ENCODE results near the gene DDX18. TPM values are rescaled to one million over a fixed set of nuclear protein-coding genes. Genes with fewer than 3 reads are reported as not detected.

DDX18 gene
- total and polyA plus RNA-seq, 2 donors (not counting 3 experiments of a cell fraction or from before 2014, with no cell fraction given), result 15.8 to 50.4 TPM

DNA sequence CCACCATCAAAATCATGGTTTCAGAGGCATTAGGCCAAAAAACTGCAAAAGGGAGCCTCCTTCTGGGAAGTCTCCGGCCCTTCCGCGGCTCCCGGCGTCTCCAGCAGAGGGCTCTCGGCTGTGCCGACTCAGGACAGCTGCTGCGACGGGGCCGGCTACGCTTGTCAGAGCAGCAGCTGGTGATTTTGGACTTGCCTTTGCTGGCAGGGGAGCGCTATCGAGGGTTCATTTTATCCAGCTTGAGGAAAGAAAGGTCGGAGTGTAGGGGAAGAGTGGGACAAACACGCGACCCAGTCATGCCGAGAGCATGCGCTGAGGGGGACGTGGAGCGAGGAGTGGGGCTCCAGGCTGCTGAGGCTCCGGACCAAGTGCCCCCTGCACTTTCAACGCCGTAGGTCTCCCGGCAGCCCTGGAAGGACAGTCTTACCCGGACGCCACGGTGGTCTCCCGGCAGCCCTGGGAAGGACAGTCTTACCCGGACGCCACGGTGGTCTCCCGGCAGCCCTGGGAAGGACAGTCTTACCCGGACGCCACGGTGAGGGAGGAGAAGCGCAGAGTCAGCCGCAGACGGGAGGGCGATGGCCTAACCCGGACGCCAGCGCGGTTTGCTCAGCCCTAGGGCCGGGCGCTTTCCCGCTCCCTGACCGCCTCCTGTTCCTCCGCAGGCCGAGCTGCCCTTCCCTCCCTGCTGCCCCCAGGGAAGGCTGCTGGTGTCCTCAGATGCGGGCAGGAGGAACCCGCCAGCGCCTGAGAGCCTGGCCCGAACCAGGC lies 21.7 kb downstream of the DDX18 start:
- H4K20me1 ChIP-seq (replicated peaks; ENCODE audit: control insufficient read depth, extremely low read depth, insufficient read depth, low read length), result no peaks in the 10 kb centered on the region
- H3K9ac ChIP-seq (replicated peaks; ENCODE audit: extremely low read depth, insufficient read depth, low read length), result peak overlapping the region; percentile 30
- H3K79me2 ChIP-seq (ENCODE audit: control insufficient read depth, insufficient read depth, low read length), result no peaks in the 10 kb centered on the region
- peak overlapping the region; percentile 9 to 62 (median 34) for H3K4me3 ChIP-seq (replicated peaks in 1 of 3; ENCODE audit: insufficient read depth in 1 of 3, low read depth in 1 of 3, low read length in 3 of 3)
- ChIA-PET CTCF (interaction anchor here (0.7 to 10.2 kb wide), 18 partner anchors 9 to 175 kb away, joined by 3 to 211 read pairs (median 6); partner anchors contain the start of gene DDX18), POLR2A (interaction anchor here (2.0 kb wide), 1 partner anchor 167 kb away, joined by 5 read pairs; no protein-coding TSS in a partner anchor)
- peaks cover 3% of the 10 kb centered on the region for H3K4me1 ChIP-seq (ENCODE audit: control insufficient read depth, extremely low read depth, insufficient read depth, low read length)
- H3K4me2 ChIP-seq (ENCODE audit: insufficient read depth, low read length), result peak overlapping the region; percentile 90
- TF ChIP-seq POLR2A (IDR thresholded peaks at IDR 0.05; ENCODE audit: low read depth, low read length) (peak; percentile 12), FOS (IDR thresholded peaks at IDR 0.05; ENCODE audit: borderline replicate concordance, insufficient read depth, low read length) (no peak), CTCF (IDR thresholded peaks at IDR 0.05; ENCODE audit: extremely low read depth in 1 of 2, insufficient read depth in 1 of 2, low read depth in 1 of 2, low read length in 2 of 2) (peak; percentile 96 to 99)
- no peaks in the 10 kb centered on the region for H3K9me3 ChIP-seq (replicated peaks; ENCODE audit: control insufficient read depth, insufficient read depth, low read length)
- peaks cover 0 to 8% of the 10 kb centered on the region in 2 experiments for H3K36me3 ChIP-seq (ENCODE audit: control insufficient read depth in 2 of 2, extremely low read depth in 1 of 2, insufficient read depth in 2 of 2, low read length in 2 of 2)
- H2AFZ ChIP-seq (ENCODE audit: low read depth, low read length), result peak overlapping the region; percentile 92
- H3K27me3 ChIP-seq (ENCODE audit: control insufficient read depth in 2 of 2, insufficient read depth in 2 of 2, low read length in 2 of 2), result no peaks in the 10 kb centered on the region
- DNase-seq (ENCODE audit: low read depth, low spot score), result peak; percentile 74
- dilution Hi-C loops (cut with MboI; ENCODE audit: extremely low pct_ligation_motif_present, low sequenced_read_pairs), result no loop called here
- H3K27ac ChIP-seq (ENCODE audit: insufficient read depth, low read depth, low read length), result no peak overlapping the region
- intact Hi-C loops (cut with micrococcal nuclease), result loop anchor here (1.0 to 5.0 kb wide), 5 partner anchors 20 to 167 kb away; no protein-coding TSS in a partner anchor
- FAIRE-seq, result peak; percentile 85
- H3K9me1 ChIP-seq (replicated peaks; ENCODE audit: control insufficient read depth, extremely low read depth, insufficient read depth, low read length), result no peaks in the 10 kb centered on the region
- BruUV-seq (replicated peaks), result no TSS peak

DNA sequence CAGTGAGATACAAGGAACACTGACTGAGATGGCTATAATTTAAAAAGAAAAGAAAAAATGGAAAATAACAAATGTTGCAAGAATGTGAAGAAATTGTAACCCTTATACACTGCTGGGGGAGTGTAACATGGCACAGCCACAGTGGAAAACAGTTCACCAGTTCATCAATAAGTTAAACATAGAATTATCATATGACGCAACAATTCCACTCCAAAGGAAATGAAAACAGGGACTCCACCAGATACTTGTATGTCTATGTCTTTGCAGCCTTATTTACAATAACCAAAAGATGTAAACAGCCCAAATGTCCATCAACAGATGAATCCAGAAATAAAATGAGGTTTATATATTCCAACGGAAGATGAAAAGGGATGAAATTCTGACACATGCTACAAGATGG lies 30.8 kb downstream of the DDX18 start:
- no peaks in the 10 kb centered on the region for H3K9me1 ChIP-seq (replicated peaks; ENCODE audit: control insufficient read depth, extremely low read depth, insufficient read depth, low read length)
- dilution Hi-C loops (cut with MboI; ENCODE audit: extremely low pct_ligation_motif_present, low sequenced_read_pairs), result no loop called here
- BruUV-seq (replicated peaks), result no TSS peak
- no peak overlapping the region for H3K4me3 ChIP-seq (replicated peaks in 1 of 3; ENCODE audit: insufficient read depth in 1 of 3, low read depth in 1 of 3, low read length in 3 of 3)
- H3K27me3 ChIP-seq (ENCODE audit: control insufficient read depth in 2 of 2, insufficient read depth in 2 of 2, low read length in 2 of 2), result peaks cover 16 to 18% of the 10 kb centered on the region in 2 experiments
- FAIRE-seq (no peak), DNase-seq (ENCODE audit: low read depth, low spot score) (no peak)
- H4K20me1 ChIP-seq (replicated peaks; ENCODE audit: control insufficient read depth, extremely low read depth, insufficient read depth, low read length), result no peaks in the 10 kb centered on the region
- H3K4me1 ChIP-seq (ENCODE audit: control insufficient read depth, extremely low read depth, insufficient read depth, low read length), result no peaks in the 10 kb centered on the region
- no peak overlapping the region for H3K4me2 ChIP-seq (ENCODE audit: insufficient read depth, low read length)
- H3K27ac ChIP-seq (ENCODE audit: insufficient read depth, low read depth, low read length), result no peak overlapping the region
- intact Hi-C loops (cut with micrococcal nuclease), result no loop called here
- H3K9ac ChIP-seq (replicated peaks; ENCODE audit: extremely low read depth, insufficient read depth, low read length), result no peak overlapping the region
- H3K9me3 ChIP-seq (replicated peaks; ENCODE audit: control insufficient read depth, insufficient read depth, low read length), result no peaks in the 10 kb centered on the region
- no peaks in the 10 kb centered on the region for H3K36me3 ChIP-seq (ENCODE audit: control insufficient read depth in 2 of 2, extremely low read depth in 1 of 2, insufficient read depth in 2 of 2, low read length in 2 of 2)
- POLR2A ChIA-PET, result no interaction called here
- TF ChIP-seq FOS (IDR thresholded peaks at IDR 0.05; ENCODE audit: borderline replicate concordance, insufficient read depth, low read length), result no peak
- no peak for TF ChIP-seq CTCF (IDR thresholded peaks at IDR 0.05; ENCODE audit: extremely low read depth in 1 of 2, insufficient read depth in 1 of 2, low read depth in 1 of 2, low read length in 2 of 2)
- no peak for TF ChIP-seq JUN (IDR thresholded peaks at IDR 0.05; ENCODE audit: borderline replicate concordance, insufficient read depth, insufficient read length, low read depth)
- no peaks in the 10 kb centered on the region for H3K79me2 ChIP-seq (ENCODE audit: control insufficient read depth, insufficient read depth, low read length)
- no peak overlapping the region for H2AFZ ChIP-seq (ENCODE audit: low read depth, low read length)
- CTCF ChIA-PET, result interaction anchor here (1.4 kb wide), 1 partner anchor 9 kb away, joined by 4 read pairs; no protein-coding TSS in a partner anchor
